ENCODE measurements around the gene MTCL3.

- peak in 5 of 6 experiments; percentile 22 to 81 (median 74) for TF ChIP-seq CTCF (IDR thresholded peaks at IDR 0.05)
- TF ChIP-seq POLR2A (IDR thresholded peaks at IDR 0.05), result no peak
Measured at GRCh38 chr6:127464881-127465459, 54.2 kb downstream of the MTCL3 start.

All from Peyer's patch (tissue), 4 donors.